Eye (tissue), 1 donor: Measurements from ENCODE around the gene METTL25B.

Experiments used
- DNase-seq: peaks from one replicate; pipeline ENCODE4 v3.0.0-alpha.2; 2015

METTL25B gene

GRCh38 chr1:156728599-156729462 lies 562 bp downstream of the METTL25B start, which contains the start of gene ISG20L2:
ISG20L2 (minus strand) TSS chr1:156728766; CDS start chr1:156727652, 1,114 bp downstream.
- DNase-seq, result peak; percentile 98

- no peak for DNase-seq
Observed at GRCh38 chr1:156733989-156734584, 5.8 kb downstream of the METTL25B start.

- DNase-seq, result no peak
Observed at GRCh38 chr1:156738407-156738806, 10.1 kb downstream of the METTL25B start.

GRCh38 chr1:156738916-156739315 lies 10.6 kb downstream of the METTL25B start:
- DNase-seq, result no peak

GRCh38 chr1:156740237-156740740 lies 12.0 kb downstream of the METTL25B start:
- DNase-seq, result no peak

- peak; percentile 100 for DNase-seq
Observed at GRCh38 chr1:156740741-156741480, 12.6 kb downstream of the METTL25B start, which contains the start of gene MRPL24. MRPL24 (minus strand) TSS chr1:156741088; CDS start chr1:156738704, 2,384 bp downstream.

GRCh38 chr1:156741481-156741983 lies 13.3 kb downstream of the METTL25B start:
- no peak for DNase-seq

GRCh38 chr1:156742017-156742416 lies 13.7 kb downstream of the METTL25B start:
- peak; percentile 15 for DNase-seq

GRCh38 chr1:156742801-156743200 lies 14.5 kb downstream of the METTL25B start:
- no peak for DNase-seq

GRCh38 chr1:156743367-156744302 lies 15.4 kb downstream of the METTL25B start:
- no peak for DNase-seq

GRCh38 chr1:156744344-156744743 lies 16.1 kb downstream of the METTL25B start:
- DNase-seq, result no peak

GRCh38 chr1:156744786-156745419 lies 16.6 kb downstream of the METTL25B start:
- no peak for DNase-seq

- DNase-seq, result no peak
Observed at GRCh38 chr1:156745881-156746280, 17.6 kb downstream of the METTL25B start.

- no peak for DNase-seq
Observed at GRCh38 chr1:156746406-156746727, 18.1 kb downstream of the METTL25B start.

- peak; percentile 96 for DNase-seq
Observed at GRCh38 chr1:156746728-156747631, 18.7 kb downstream of the METTL25B start.

GRCh38 chr1:156747742-156748669 lies 19.7 kb downstream of the METTL25B start:
- DNase-seq, result peak; percentile 38

- peak; percentile 24 for DNase-seq
Observed at GRCh38 chr1:156748670-156749418, 20.6 kb downstream of the METTL25B start.

GRCh38 chr1:156749419-156750118 lies 21.3 kb downstream of the METTL25B start:
- no peak for DNase-seq
